GM12892 (cell line): ENCODE measurements around the gene SLC46A3.

ENCODE experiments used
- POLR2A ChIP-seq: IDR thresholded peaks from 2 replicates; pipeline ENCODE4 v1.6.1; 2011; ENCODE audit warnings: low read depth, low read length, control low read depth
- POLR2AphosphoS5 ChIP-seq: IDR thresholded peaks from 2 replicates; pipeline ENCODE4 v1.6.1; 2011; ENCODE audit warnings: low read depth, low read length, control low read depth
- TAF1 ChIP-seq: IDR thresholded peaks from 2 replicates; pipeline ENCODE4 v1.6.1; 2011; ENCODE audit warnings: low read depth, mild to moderate bottlenecking, control low read depth, low read length, borderline replicate concordance

GRCh38 chr13:28699246-28699645, 19.5 kb downstream of the SLC46A3 start:
- no peak for TF ChIP-seq POLR2A
- TF ChIP-seq POLR2AphosphoS5: no peak
- TF ChIP-seq TAF1: no peak
